ENCODE results near the gene STEAP2.

STEAP2 gene

DNA sequence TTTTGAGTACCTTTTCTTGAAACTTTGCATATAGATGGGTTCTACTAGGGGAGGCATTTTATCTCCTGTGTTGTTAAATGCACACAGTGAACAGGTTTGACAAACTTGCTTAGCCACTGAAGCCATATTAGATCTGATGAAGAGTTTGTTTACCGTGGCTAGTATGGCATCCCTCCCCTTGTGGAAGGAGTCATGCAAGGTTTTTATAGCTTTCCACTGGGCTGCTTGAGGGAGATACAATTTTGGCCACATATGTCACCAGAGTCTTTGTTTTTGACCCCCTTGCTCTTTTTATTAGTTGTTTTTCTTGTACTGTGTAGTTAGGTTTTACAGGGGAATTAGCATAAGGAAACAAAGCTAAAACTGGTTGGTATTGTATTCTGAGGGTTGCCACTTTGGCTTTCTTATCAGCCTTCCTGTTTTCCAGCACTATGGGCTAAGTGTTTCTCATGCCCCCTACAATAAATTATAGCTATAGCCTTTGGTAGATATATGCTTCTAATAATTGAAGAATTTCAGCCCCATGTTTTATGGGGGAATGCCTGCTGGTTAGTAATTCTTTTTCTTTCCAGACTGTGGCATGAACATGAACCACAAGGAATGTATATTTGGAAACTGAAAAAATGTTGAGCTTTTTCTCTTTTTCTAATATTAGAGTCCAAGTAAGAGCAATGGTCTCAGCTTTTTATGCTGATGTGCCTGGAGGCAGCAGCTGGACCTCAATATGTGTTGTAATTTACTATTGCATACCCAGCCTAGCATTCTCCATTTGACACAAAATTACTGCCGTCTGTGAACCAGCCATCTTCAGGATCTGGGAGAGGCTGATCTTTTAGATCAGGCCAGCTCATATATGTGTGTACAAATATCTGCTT is 18.4 kb upstream of the STEAP2 start:
- TF ChIP-seq EZH2phosphoT487 (IDR thresholded peaks at IDR 0.05; ENCODE audit: borderline replicate concordance, low read length), result no peak
- TF ChIP-seq, protein P1, sequence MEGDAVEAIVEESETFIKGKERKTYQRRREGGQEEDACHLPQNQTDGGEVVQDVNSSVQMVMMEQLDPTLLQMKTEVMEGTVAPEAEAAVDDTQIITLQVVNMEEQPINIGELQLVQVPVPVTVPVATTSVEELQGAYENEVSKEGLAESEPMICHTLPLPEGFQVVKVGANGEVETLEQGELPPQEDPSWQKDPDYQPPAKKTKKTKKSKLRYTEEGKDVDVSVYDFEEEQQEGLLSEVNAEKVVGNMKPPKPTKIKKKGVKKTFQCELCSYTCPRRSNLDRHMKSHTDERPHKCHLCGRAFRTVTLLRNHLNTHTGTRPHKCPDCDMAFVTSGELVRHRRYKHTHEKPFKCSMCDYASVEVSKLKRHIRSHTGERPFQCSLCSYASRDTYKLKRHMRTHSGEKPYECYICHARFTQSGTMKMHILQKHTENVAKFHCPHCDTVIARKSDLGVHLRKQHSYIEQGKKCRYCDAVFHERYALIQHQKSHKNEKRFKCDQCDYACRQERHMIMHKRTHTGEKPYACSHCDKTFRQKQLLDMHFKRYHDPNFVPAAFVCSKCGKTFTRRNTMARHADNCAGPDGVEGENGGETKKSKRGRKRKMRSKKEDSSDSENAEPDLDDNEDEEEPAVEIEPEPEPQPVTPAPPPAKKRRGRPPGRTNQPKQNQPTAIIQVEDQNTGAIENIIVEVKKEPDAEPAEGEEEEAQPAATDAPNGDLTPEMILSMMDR (IDR thresholded peaks at IDR 0.05; ENCODE audit: low read depth, low read length, poor library complexity, severe bottlenecking), result no peak
- Histone ChIP-seq H3K9me3 (ENCODE audit: control insufficient read depth, insufficient read depth, low read length) (peaks cover 20% of the 10 kb centered on the region), H3K4me2 (ENCODE audit: low read length) (no peak overlapping the region)

GRCh38 chr7:90194911-90195809 is 16.4 kb upstream of the STEAP2 start:
- Histone ChIP-seq H3K4me3 (ENCODE audit: low read length) (no peak overlapping the region), H3K79me2 (ENCODE audit: control insufficient read depth, low read length) (no peaks in the 10 kb centered on the region), H4K20me1 (ENCODE audit: control insufficient read depth, insufficient read depth, low read depth, low read length) (no peaks in the 10 kb centered on the region), H3K27me3 (ENCODE audit: control insufficient read depth, low read length) (no peaks in the 10 kb centered on the region), H3F3A (ENCODE audit: control insufficient read depth, insufficient read depth) (no peaks in the 10 kb centered on the region), H3K27ac (ENCODE audit: low read depth, low read length) (no peak overlapping the region), H3K4me2 (ENCODE audit: low read length) (no peak overlapping the region), H3K36me3 (ENCODE audit: control insufficient read depth, low read length) (no peaks in the 10 kb centered on the region), H3K9me2 (replicated peaks; ENCODE audit: control insufficient read depth, low read length) (no peaks in the 10 kb centered on the region), H3K4me1 (ENCODE audit: control insufficient read depth, low read length) (no peaks in the 10 kb centered on the region), H3K9me3 (ENCODE audit: control insufficient read depth, insufficient read depth, low read length) (peaks cover 20% of the 10 kb centered on the region)
- TF ChIP-seq EZH2phosphoT487 (IDR thresholded peaks at IDR 0.05; ENCODE audit: borderline replicate concordance, low read length), result no peak
- TF ChIP-seq, protein P1 (IDR thresholded peaks at IDR 0.05; ENCODE audit: low read depth, low read length, poor library complexity, severe bottlenecking), result no peak

More for the DNA sequence above, 18.4 kb upstream of the STEAP2 start:
- Histone ChIP-seq H4K20me1 (ENCODE audit: control insufficient read depth, insufficient read depth, low read depth, low read length) (no peaks in the 10 kb centered on the region), H3K9me2 (replicated peaks; ENCODE audit: control insufficient read depth, low read length) (no peaks in the 10 kb centered on the region), H3F3A (ENCODE audit: control insufficient read depth, insufficient read depth) (no peaks in the 10 kb centered on the region), H3K27me3 (ENCODE audit: control insufficient read depth, low read length) (no peaks in the 10 kb centered on the region), H3K27ac (ENCODE audit: low read depth, low read length) (no peak overlapping the region), H3K4me1 (ENCODE audit: control insufficient read depth, low read length) (no peaks in the 10 kb centered on the region), H3K36me3 (ENCODE audit: control insufficient read depth, low read length) (no peaks in the 10 kb centered on the region), H3K4me3 (ENCODE audit: low read length) (no peak overlapping the region), H3K79me2 (ENCODE audit: control insufficient read depth, low read length) (no peaks in the 10 kb centered on the region)

GRCh38 chr7:90201500-90202195 is 9.9 kb upstream of the STEAP2 start:
- Histone ChIP-seq H3K4me2 (ENCODE audit: low read length) (no peak overlapping the region), H3K36me3 (ENCODE audit: control insufficient read depth, low read length) (no peaks in the 10 kb centered on the region), H4K20me1 (ENCODE audit: control insufficient read depth, insufficient read depth, low read depth, low read length) (no peaks in the 10 kb centered on the region), H3K9me2 (replicated peaks; ENCODE audit: control insufficient read depth, low read length) (no peaks in the 10 kb centered on the region), H3K79me2 (ENCODE audit: control insufficient read depth, low read length) (no peaks in the 10 kb centered on the region), H3K27ac (ENCODE audit: low read depth, low read length) (no peak overlapping the region), H3K4me1 (ENCODE audit: control insufficient read depth, low read length) (no peaks in the 10 kb centered on the region), H3K4me3 (ENCODE audit: low read length) (no peak overlapping the region), H3K9me3 (ENCODE audit: control insufficient read depth, insufficient read depth, low read length) (no peaks in the 10 kb centered on the region), H3K27me3 (ENCODE audit: control insufficient read depth, low read length) (0 out of 2 replicates have a peak, but pooled peaks cover 3% of the 10 kb centered on the region), H3F3A (ENCODE audit: control insufficient read depth, insufficient read depth) (no peaks in the 10 kb centered on the region)
- no peak for TF ChIP-seq EZH2phosphoT487 (IDR thresholded peaks at IDR 0.05; ENCODE audit: borderline replicate concordance, low read length)
- TF ChIP-seq, protein P1 (IDR thresholded peaks at IDR 0.05; ENCODE audit: low read depth, low read length, poor library complexity, severe bottlenecking), result no peak
